Effector memory CD4-positive, alpha-beta T cell (primary cell): Measurements from ENCODE around the gene MYOM3.

Experiments used
- DNase-seq, 3 donors: peaks; one replicate each; pipeline ENCODE4 v3.0.0-alpha.2; 2020
- H3K27ac ChIP-seq: 2 replicates; pipeline ENCODE4 v1.7.0; 2013; ENCODE audit warnings: mild to moderate bottlenecking, low read length, moderate library complexity; ENCODE audit not compliant: insufficient read depth, poor library complexity, severe bottlenecking
- H3K27me3 ChIP-seq: replicated peaks from 2 replicates; pipeline ENCODE4 v1.7.0; 2013; ENCODE audit warnings: mild to moderate bottlenecking, low read length; ENCODE audit not compliant: insufficient read depth, control insufficient read depth, poor library complexity, severe bottlenecking
- H3K36me3 ChIP-seq: 2 replicates; pipeline ENCODE4 v1.7.0; 2013; ENCODE audit warnings: mild to moderate bottlenecking, low read length, moderate library complexity; ENCODE audit not compliant: control insufficient read depth, insufficient read depth
- H3K4me1 ChIP-seq: 2 replicates; pipeline ENCODE4 v1.7.0; 2013; ENCODE audit warnings: low read length, mild to moderate bottlenecking; ENCODE audit not compliant: control insufficient read depth, insufficient read depth, poor library complexity, severe bottlenecking
- H3K4me3 ChIP-seq: 2 replicates; pipeline ENCODE4 v1.7.0; 2013; ENCODE audit warnings: low read length, low read depth, mild to moderate bottlenecking; ENCODE audit not compliant: insufficient read depth, poor library complexity, severe bottlenecking
- H3K9me3 ChIP-seq: 2 replicates; pipeline ENCODE4 v1.7.0; 2013; ENCODE audit warnings: mild to moderate bottlenecking, low read length, moderate library complexity; ENCODE audit not compliant: control insufficient read depth

Gene MYOM3

GRCh38 chr1:24117722-24118409 lies 5.9 kb upstream of the MYOM3 start:
- H3K27me3 ChIP-seq, result no peaks in the 10 kb centered on the region
- no peaks in the 10 kb centered on the region for H3K36me3 ChIP-seq
- no peak overlapping the region for H3K27ac ChIP-seq
- no peaks in the 10 kb centered on the region for H3K4me1 ChIP-seq
- DNase-seq, result no peak
- H3K9me3 ChIP-seq, result no peaks in the 10 kb centered on the region
- H3K4me3 ChIP-seq, result no peak overlapping the region

- Histone ChIP-seq H3K27ac (no peak overlapping the region), H3K9me3 (no peaks in the 10 kb centered on the region)
These were observed 5.2 kb upstream of the MYOM3 start for GRCh38 chr1:24117132-24117531.

GRCh38 chr1:24114753-24115152 lies 2.8 kb upstream of the MYOM3 start:
- Histone ChIP-seq H3K4me1 (peaks cover 6% of the 10 kb centered on the region), H3K27me3 (no peaks in the 10 kb centered on the region)

More at GRCh38 chr1:24117132-24117531, 5.2 kb upstream of the MYOM3 start:
- H3K27me3 ChIP-seq, result no peaks in the 10 kb centered on the region
- no peak overlapping the region for H3K4me3 ChIP-seq
- no peak for DNase-seq
- peaks cover 6% of the 10 kb centered on the region for H3K4me1 ChIP-seq
- no peaks in the 10 kb centered on the region for H3K36me3 ChIP-seq

GRCh38 chr1:24113641-24114033 lies 1.7 kb upstream of the MYOM3 start:
- H3K27me3 ChIP-seq, result no peaks in the 10 kb centered on the region

More at GRCh38 chr1:24114753-24115152, 2.8 kb upstream of the MYOM3 start:
- H3K9me3 ChIP-seq, result no peaks in the 10 kb centered on the region
- no peak overlapping the region for H3K27ac ChIP-seq
- H3K4me3 ChIP-seq, result no peak overlapping the region
- H3K36me3 ChIP-seq, result no peaks in the 10 kb centered on the region
- DNase-seq, result no peak

GRCh38 chr1:24111262-24111995 lies 506 bp downstream of the MYOM3 start:
- no peak overlapping the region for H3K27ac ChIP-seq
- no peak for DNase-seq
- H3K27me3 ChIP-seq, result no peaks in the 10 kb centered on the region
- no peaks in the 10 kb centered on the region for H3K36me3 ChIP-seq
- H3K4me1 ChIP-seq, result peaks cover 6% of the 10 kb centered on the region
- no peak overlapping the region for H3K4me3 ChIP-seq
- no peaks in the 10 kb centered on the region for H3K9me3 ChIP-seq

More at GRCh38 chr1:24113641-24114033, 1.7 kb upstream of the MYOM3 start:
- no peak overlapping the region for H3K4me3 ChIP-seq
- H3K36me3 ChIP-seq, result no peaks in the 10 kb centered on the region
- no peaks in the 10 kb centered on the region for H3K9me3 ChIP-seq
- DNase-seq, result no peak
- peaks cover 6% of the 10 kb centered on the region for H3K4me1 ChIP-seq
- H3K27ac ChIP-seq, result no peak overlapping the region

- DNase-seq, result no peak
- H3K27ac ChIP-seq, result no peak overlapping the region
- H3K36me3 ChIP-seq, result no peaks in the 10 kb centered on the region
- no peak overlapping the region for H3K4me3 ChIP-seq
- peaks cover 6% of the 10 kb centered on the region for H3K4me1 ChIP-seq
- H3K27me3 ChIP-seq, result no peaks in the 10 kb centered on the region
- no peaks in the 10 kb centered on the region for H3K9me3 ChIP-seq
These were observed 1.2 kb downstream of the MYOM3 start for GRCh38 chr1:24110642-24111261.

GRCh38 chr1:24109686-24110475 lies 2.1 kb downstream of the MYOM3 start:
- DNase-seq, result no peak
- no peaks in the 10 kb centered on the region for H3K27me3 ChIP-seq
- H3K36me3 ChIP-seq, result no peaks in the 10 kb centered on the region
- peaks cover 6% of the 10 kb centered on the region for H3K4me1 ChIP-seq
- no peak overlapping the region for H3K27ac ChIP-seq
- H3K4me3 ChIP-seq, result no peak overlapping the region
- H3K9me3 ChIP-seq, result no peaks in the 10 kb centered on the region

GRCh38 chr1:24109166-24109483 lies 2.8 kb downstream of the MYOM3 start:
- Histone ChIP-seq H3K27me3 (no peaks in the 10 kb centered on the region), H3K4me1 (peaks cover 6% of the 10 kb centered on the region), H3K4me3 (no peak overlapping the region), H3K27ac (no peak overlapping the region), H3K36me3 (no peaks in the 10 kb centered on the region), H3K9me3 (no peaks in the 10 kb centered on the region)
- DNase-seq, result no peak

GRCh38 chr1:24108334-24109165 lies 3.4 kb downstream of the MYOM3 start:
- H3K27ac ChIP-seq, result no peak overlapping the region
- peaks cover 6% of the 10 kb centered on the region for H3K4me1 ChIP-seq
- H3K27me3 ChIP-seq, result no peaks in the 10 kb centered on the region
- H3K36me3 ChIP-seq, result no peaks in the 10 kb centered on the region
- H3K9me3 ChIP-seq, result no peaks in the 10 kb centered on the region
- no peak for DNase-seq
- H3K4me3 ChIP-seq, result no peak overlapping the region
